Right renal pelvis (tissue), 4 donors: ENCODE measurements around the gene STAB2. TPM values are rescaled to one million over a fixed set of nuclear protein-coding genes. Genes with fewer than 3 reads are reported as not detected.

ENCODE experiments used
- DNase-seq, 4 donors: peaks; one replicate each; pipeline ENCODE4 v3.0.0-alpha.2; 2013; ENCODE audit warnings: low read depth in 4 of 4, low spot score in 3 of 4, missing footprints in 1 of 4
- polyA plus RNA-seq, 4 donors: library from polyadenylated mRNA; unstranded; fragments of 120-200 nt; gene quantifications; one replicate each; pipeline ENCODE4 v1.2.1, GENCODE V29; 2013; ENCODE audit not compliant: insufficient read length in 4 of 4

The STAB2 gene, protein sequence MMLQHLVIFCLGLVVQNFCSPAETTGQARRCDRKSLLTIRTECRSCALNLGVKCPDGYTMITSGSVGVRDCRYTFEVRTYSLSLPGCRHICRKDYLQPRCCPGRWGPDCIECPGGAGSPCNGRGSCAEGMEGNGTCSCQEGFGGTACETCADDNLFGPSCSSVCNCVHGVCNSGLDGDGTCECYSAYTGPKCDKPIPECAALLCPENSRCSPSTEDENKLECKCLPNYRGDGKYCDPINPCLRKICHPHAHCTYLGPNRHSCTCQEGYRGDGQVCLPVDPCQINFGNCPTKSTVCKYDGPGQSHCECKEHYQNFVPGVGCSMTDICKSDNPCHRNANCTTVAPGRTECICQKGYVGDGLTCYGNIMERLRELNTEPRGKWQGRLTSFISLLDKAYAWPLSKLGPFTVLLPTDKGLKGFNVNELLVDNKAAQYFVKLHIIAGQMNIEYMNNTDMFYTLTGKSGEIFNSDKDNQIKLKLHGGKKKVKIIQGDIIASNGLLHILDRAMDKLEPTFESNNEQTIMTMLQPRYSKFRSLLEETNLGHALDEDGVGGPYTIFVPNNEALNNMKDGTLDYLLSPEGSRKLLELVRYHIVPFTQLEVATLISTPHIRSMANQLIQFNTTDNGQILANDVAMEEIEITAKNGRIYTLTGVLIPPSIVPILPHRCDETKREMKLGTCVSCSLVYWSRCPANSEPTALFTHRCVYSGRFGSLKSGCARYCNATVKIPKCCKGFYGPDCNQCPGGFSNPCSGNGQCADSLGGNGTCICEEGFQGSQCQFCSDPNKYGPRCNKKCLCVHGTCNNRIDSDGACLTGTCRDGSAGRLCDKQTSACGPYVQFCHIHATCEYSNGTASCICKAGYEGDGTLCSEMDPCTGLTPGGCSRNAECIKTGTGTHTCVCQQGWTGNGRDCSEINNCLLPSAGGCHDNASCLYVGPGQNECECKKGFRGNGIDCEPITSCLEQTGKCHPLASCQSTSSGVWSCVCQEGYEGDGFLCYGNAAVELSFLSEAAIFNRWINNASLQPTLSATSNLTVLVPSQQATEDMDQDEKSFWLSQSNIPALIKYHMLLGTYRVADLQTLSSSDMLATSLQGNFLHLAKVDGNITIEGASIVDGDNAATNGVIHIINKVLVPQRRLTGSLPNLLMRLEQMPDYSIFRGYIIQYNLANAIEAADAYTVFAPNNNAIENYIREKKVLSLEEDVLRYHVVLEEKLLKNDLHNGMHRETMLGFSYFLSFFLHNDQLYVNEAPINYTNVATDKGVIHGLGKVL (N-terminal part only)
- polyA plus RNA-seq, result 1 to 10 TPM in 2 of 4 donors, under 1 TPM in 2; 0.93 to 2.2 (median 1.1) TPM

DNA sequence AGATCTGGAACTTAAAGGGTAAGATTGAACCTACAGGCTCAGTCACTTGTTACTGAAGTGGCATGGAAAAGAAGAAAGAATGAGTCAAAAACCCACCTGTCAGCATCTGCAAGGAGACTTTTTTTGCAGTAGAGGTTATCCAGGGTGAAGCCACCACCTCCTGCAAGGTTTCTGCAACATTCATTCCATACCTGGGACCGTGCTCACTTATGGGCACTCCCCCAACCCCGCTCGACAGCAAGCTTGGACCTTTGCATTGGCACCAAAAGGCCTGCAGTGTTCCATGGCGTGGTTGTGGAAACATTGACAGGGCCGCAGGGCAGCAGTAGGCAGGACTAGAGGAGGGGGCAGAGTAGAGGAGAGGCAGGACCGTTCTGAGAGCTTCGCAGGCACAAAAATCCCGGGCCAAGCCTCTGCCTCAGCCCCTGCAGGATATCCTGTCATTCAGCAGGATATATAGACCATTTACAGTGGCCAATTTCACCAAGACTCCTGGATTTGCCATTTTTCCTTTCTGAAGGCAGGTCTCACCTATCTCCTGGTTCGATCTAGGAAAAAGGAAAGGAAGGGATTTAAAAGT lies at the start of gene STAB2:
STAB2 (plus strand) TSS at position 483 of the 580 bp plus-strand sequence. CDS start 204 bp downstream, outside the sequence.
- no peak for DNase-seq

DNA sequence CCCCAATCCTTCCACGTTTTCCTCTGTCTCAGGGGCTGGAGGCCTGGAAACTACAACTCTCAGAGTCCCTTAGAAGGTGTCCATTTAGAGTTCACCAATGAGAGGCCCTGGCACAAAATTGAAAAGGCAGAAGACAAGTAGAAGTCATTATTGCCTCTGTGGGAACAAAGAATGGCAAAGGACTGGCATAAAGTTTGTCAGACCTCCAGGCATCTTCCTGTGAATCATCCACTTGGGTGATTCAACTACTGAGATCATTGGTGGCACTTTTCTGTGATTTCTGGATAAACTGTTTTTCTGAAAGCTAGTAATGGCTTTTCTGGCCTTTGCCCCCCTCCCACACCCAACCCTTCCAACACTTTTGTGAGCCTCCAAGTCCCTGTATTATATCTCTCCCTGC lies 48.7 kb upstream of the STAB2 start:
- no peak for DNase-seq

DNA sequence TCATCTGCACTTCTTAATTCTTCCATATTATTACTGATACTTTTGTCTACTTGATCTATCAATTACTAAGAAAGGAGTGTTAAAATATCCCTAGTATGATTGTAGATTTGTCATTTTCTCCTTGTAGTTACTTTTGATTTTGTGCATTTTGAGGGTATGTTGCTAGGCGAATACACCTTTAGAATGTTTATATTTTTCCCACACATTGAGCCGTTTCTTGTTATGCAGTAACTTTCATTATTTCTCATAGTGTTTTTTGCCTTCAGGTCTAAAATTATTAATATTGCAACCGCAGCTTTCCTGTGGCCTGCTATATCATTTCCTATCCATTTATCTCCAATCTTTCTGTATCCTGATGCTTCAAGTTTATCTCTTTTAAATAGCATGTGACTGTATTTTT lies 46.8 kb upstream of the STAB2 start:
- no peak for DNase-seq

DNA sequence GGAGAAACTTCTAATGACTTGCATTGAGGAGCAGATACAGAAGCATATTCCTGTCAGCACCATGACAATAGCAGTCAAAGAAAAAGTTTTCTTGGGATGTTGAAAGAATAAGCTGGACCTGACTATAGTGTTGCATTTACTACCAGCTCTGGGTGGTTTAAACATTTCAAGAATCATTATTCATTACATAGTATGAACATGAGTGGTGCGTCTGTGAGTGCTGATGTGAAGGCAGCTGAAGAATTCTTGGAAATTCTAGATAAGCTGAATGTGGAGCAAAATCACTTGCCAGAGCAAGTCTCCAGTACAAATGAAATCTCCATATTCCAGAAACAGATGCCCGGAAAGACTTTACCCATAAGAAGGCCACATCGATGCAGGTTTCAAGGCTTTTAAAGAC lies 45.0 kb upstream of the STAB2 start:
- no peak for DNase-seq

DNA sequence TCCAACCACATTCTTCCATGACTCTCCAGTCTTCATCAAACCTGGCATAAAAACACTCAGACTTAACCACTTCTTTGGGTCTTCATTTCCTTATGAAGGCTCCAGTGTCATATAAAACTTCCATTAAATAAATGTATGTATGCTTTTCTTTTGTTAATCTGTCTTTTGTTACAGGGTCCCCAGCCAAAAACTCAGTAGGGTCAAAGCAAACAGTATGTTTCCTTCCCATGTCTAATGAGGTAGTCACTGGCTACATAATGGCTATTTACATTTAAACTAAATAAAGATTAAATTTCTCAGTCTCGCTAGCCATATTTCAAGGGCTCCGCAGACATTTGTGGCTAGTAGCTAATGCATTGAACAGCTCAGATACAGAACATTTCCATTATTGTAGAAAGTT lies 40.1 kb upstream of the STAB2 start:
- DNase-seq, result no peak

DNA sequence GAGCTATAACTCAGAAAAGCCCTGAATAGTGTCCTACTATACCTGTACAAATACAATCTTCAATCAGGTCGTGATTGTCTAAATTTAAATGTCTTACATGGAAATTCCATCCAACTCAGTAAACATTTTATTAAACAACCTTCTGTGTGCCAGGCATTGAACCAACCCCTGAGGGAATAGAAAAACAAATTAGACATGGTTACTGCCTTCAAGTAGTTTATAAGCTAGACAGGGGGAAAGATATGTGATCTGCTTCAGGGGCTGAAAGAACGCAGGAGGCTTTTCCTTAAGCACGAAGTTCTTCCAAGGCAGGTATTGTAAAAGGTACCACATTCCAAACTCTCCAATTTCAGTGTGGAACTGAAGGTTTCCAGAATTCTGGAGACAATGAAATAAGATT lies 39.7 kb upstream of the STAB2 start:
- no peak for DNase-seq

DNA sequence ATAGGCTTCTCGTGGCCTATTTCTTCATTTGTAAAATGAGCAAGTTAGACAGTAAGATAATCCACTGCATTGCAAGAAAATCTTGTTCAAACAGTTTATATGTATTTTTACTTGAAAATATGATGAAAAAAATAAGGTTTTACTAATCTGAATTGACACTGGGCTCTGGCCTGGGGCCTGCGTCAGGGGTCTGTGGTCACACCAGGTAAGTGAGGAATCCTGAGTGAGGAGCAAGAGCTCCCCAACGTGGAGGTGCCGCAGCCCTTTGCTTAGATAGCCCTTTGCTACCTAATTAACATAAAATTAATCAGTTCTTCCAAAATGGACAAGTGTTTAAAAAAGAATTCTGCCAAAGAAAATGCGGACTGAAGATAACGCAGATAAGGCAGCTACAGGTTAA lies 39.1 kb upstream of the STAB2 start:
- DNase-seq, result no peak

DNA sequence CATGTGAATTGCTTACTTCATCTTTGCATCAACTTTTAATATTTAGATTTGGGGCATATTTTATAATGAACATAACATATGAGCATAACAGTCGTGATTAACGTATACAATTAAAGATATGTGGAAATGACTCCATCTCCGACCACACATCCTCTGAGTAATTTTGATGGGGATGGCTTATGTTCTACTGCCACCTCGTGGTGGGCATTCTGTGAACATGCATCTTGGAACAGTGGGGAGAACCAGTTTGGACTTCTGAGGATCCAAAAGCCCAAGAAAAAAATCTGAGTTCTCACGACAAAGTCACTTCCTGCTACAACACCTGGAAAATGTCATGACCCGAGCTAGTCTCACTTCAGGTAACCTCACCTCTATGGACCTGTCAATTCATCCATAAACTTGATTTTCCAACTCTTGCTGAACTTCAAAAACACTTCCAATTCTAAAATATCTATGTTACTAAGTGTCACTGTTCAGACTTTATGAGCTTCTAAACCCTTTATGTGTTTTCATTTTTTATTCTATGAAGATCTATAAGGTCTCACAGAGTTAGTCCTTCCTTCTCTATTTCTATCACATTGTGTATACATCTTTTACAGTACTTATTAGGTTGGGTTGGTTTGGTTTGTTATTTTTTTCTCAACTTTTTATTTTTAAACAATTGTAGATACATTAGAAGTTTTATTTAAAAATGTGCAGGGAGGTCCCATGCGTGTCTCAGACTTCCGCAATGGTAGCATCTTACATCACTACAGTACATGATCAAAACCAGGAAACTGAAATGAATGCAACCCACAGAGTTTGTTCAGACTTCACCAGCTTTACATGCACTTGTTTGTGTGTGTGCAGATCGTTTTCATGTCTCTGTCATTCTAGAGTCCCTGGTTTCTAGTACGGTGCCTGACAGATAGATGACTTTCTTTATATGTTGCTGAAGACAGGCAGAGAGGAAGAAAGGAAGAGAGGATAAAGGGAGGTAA lies 38.2 kb upstream of the STAB2 start:
- DNase-seq, result peak; percentile 47 to 53 (median 49)

DNA sequence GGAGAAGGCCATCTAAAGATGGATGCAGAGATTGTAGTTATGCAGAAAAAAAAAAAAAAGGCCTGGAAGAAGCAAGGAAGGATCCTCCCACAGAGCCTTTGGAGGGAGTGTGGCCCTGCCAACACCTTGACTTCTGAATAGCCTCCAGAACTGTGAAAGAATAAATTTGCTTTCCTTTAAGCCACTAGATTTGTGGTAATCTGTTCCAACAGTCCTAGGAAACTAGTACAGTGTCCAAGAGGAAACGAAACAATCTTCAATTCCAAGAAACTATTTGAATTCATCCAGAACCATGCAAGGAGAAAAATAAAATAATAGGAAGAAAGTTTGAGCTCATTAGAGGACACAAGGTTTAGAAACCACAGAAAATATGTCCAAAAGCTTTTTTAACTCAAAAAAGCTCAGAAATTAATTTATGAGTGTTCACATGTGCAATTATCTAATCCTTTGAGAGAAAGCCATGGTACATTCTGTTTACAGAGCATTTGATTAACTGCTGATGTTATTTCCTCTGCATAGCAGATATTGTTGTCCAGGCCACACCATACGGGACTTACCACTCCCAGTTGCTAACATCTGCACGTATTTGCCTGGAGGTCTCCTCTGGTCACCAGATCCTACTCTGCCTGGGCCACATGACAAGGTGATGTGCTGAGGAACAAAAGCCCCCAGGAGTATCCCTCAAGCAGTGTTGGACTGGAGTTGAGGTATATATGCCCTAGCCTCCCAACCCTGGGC lies 30.0 kb upstream of the STAB2 start:
- DNase-seq, result no peak

DNA sequence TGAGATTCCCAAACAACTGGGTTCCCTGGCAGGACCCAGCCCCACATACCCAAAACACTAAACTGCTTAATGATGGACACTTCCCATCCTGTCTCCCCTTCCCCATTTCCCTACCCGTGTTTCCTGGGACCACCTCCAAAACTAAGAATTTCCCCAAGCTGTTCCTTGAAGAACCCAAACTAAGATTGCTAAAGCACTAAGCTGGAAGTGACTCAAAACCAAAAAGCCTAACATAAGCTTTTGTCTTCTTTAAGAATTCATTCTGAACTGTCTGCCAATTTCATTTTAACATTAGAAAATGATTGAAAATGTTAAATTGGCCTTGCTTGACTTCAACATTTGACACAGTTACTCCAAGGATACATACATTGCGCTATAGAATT lies 29.5 kb upstream of the STAB2 start:
- DNase-seq, result no peak

DNA sequence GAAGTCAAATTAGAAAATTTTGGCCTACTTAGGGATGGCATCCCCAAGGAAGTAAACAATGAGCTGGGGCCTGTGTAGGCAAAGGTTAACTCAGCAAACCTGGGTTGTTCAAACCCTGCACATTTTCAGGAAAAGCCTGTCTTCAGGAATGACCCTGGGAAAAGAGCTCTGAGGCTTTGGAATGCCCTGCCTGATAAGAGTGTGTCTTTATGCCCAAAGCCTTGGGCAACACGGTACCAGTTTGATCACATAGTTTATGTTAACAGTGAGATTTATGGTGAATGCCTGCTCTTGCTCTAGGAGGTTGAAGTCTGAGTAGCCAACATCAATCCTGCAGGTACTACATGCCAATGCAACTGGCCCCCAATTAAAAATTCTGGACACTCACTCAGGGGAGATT lies 28.2 kb upstream of the STAB2 start:
- no peak for DNase-seq

DNA sequence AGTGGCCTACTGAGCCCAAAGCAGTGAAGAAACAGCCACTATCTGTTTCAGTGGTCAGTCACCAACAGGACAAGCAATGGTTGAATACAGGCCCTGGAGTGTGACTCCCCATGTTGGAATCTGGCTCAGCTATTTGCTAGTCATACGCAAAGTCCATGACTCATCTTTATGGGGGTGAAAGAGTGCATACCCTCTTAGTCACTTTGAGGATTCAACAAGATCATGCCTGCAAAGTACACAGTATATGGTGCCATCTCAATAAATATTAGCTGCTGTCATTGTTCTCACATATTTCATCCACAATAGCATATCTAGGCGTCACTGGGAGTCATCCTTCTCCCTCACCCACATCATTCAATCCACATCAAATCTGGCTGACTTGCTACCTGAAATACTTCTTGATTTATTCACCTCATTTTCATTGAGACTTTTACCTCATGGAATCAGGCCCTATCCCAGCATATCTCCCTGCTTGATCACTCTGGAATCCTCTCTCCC lies 26.4 kb upstream of the STAB2 start:
- no peak for DNase-seq

DNA sequence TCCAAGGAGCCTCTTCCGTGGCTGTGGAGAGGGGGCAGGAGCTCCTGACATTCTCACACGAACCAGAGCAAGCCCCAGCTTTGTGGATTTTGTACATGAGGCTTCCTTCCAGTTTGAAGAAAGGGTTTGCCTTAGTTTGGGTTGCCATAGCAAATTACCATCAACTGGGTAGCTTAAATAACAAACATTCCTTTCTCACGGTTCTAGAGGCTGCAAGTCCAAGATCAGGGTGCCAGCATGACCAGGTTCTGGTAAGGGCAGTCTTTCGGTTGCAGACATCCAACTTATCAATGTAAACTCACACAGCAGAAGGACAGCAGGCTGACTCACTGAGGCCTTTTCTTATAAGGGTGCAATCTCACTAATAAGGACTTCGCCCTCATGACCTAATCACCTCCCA lies 25.9 kb upstream of the STAB2 start:
- no peak for DNase-seq

DNA sequence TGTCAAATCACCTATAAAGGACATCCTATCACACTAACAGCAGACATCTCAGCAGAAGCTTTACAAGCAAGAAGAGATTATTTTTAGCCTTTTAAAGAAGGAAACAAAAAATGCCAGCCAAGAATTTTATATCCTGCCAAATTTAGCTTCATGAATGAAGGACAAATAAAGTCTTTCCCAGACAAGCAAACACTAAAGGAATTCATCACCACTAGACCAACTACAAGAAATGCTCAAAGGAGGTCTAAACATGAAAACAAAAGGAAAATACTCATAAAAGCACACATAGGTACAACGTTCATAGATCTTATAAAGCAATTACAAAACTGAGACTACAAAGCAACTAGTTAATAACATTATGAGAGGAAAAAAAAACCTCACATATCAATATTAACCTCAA lies 20.7 kb upstream of the STAB2 start:
- no peak for DNase-seq

DNA sequence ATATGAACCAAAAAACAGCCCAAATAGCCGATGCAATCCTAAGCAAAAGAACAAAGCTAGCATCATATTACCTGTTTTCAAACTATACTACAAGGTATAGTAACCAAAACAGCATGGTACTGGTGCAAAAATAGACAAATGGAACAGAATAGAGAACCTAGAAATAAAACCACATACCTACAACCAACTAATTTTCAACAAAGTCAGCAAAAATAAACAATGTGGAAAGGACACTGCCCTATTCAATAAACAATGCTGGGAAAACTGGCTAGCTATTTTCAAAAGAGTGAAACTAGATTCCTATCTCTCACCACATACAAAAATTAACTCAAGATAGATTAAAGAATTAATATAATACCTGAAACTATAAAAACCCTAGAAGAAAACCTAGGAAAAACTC lies 17.8 kb upstream of the STAB2 start:
- DNase-seq, result no peak

DNA sequence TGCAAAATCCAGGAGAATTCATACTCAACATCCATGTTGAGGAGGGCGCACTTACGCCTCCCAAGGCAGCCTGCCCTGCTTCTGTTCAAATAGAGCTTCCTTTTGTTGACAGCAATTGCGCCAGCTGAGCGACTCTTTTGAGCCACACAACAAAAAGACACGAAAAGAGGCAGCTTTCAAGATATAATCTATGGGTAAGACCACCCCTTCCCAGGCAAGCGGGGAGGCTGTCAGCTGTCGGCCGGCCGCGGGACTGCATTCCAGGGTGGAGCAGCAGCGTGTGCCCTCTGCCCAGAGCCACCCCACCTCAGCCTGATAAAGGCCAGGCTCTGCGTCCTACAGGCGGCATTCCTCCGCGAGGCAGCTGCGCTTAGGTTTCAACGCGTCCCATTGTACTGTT lies 15.8 kb upstream of the STAB2 start:
- DNase-seq, result no peak

DNA sequence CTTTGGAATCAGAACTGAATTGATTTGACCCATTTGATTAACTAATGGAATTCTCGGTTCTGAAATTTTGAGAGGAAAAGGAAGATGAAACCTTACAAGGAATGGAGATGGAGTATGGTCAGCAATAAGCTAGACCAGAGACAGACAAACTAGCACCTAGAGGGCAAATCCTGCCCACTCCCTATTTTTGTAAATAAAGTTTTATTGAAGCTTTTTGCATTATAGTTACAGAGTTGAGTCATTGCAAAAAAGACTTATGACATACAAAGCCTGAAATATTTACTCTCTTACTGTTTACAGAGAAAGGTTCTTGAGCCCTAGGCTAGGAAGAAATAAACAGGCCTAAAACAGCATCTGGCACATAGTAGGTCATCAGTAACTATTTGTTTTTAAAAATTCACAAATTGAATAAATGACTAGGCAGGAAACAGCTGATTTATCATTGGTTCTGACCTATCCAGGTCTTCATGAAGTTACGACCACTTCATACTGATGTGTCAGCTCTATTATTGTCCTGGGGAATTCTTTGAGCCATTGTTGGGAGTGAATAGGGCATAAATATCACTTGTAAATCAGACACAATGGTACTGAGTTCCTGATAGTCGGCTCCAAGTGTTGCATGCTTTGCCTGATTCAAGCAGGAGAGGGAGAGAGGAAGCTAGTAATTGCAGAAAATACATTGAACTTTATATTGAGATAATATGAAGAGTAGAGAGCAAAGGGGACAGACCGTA lies 14.6 kb upstream of the STAB2 start:
- DNase-seq, result no peak

DNA sequence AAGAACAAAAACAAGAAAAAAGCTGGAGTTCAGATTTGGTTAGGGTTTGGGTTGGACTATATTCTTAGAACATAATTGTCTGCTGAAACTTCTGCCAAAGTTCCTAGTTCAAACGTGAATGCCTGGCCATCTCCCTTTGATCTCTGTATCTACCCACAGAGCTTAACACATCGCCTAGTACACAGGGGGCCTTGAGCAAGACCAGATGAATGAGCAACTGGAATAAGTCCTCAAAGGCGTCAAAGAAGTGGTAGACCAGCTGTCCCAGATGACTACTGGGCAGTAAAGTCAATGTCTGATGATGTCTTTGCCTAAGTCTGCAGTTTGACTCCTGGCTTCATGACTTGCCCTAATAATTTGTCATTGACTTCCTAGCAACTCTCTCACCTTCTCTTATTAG lies 13.9 kb upstream of the STAB2 start:
- DNase-seq, result no peak
